ENCODE measurements around the gene GPR85. TPM values are rescaled to one million over a fixed set of nuclear protein-coding genes. Genes with fewer than 3 reads are reported as not detected.
A peak's percentile ranks its signal among the peaks of the same experiment; 100 is the strongest.

The GPR85 gene
- total and polyA plus RNA-seq, 2 experiments from 2014 or later, result 0.31 to 4.9 TPM

- peak overlapping the region; percentile 39 for H2AFZ ChIP-seq
These were observed 741 bp downstream of the GPR85 start for GRCh38 chr7:113085781-113086390.

GRCh38 chr7:113084496-113085172, 2.0 kb downstream of the GPR85 start:
- no peaks in the 10 kb centered on the region for H3K79me2 ChIP-seq
- H3K4me1 ChIP-seq (ENCODE audit: insufficient read depth), result no peaks in the 10 kb centered on the region
- no peak for TF ChIP-seq CTCF (IDR thresholded peaks at IDR 0.05; ENCODE audit: poor library complexity)
- TF ChIP-seq EZH2phosphoT487 (IDR thresholded peaks at IDR 0.05; ENCODE audit: low read depth, severe bottlenecking, unreplicated experiment), result no peak
- TF ChIP-seq EZH2 (IDR thresholded peaks at IDR 0.05; ENCODE audit: borderline replicate concordance), result no peak
- no peaks in the 10 kb centered on the region for H3K9me3 ChIP-seq (ENCODE audit: low read depth)
- H3K9me2 ChIP-seq (replicated peaks; ENCODE audit: insufficient read depth), result no peaks in the 10 kb centered on the region
- no peaks in the 10 kb centered on the region for H4K20me1 ChIP-seq (ENCODE audit: insufficient read depth, poor library complexity, severe bottlenecking)
- no peak overlapping the region for H2AFZ ChIP-seq
- WGBS (ENCODE audit: low lambda C conversion rate, missing lambda C conversion rate), result 85% methylated on average over 4 of the region's 4 CpGs
- DNase-seq (ENCODE audit: low spot score), result no peak
- H3K4me3 ChIP-seq, result no peak overlapping the region
- no peak overlapping the region for H3K27ac ChIP-seq
- no peaks in the 10 kb centered on the region for H3K36me3 ChIP-seq (replicated peaks; ENCODE audit: insufficient read depth, low read depth)
- H3K27me3 ChIP-seq, result peaks cover 7% of the 10 kb centered on the region
- H3K4me2 ChIP-seq, result no peak overlapping the region

More at GRCh38 chr7:113085781-113086390, 741 bp downstream of the GPR85 start:
- H3K4me1 ChIP-seq (ENCODE audit: insufficient read depth), result no peaks in the 10 kb centered on the region
- 52% methylated on average over 16 of the region's 16 CpGs for WGBS (ENCODE audit: low lambda C conversion rate, missing lambda C conversion rate)
- H3K27me3 ChIP-seq, result peaks cover 7% of the 10 kb centered on the region
- H3K4me3 ChIP-seq, result peak overlapping the region; percentile 40
- H3K27ac ChIP-seq, result no peak overlapping the region
- H3K79me2 ChIP-seq, result no peaks in the 10 kb centered on the region
- no peaks in the 10 kb centered on the region for H3K9me3 ChIP-seq (ENCODE audit: low read depth)
- no peak for TF ChIP-seq EZH2phosphoT487 (IDR thresholded peaks at IDR 0.05; ENCODE audit: low read depth, severe bottlenecking, unreplicated experiment)
- TF ChIP-seq EZH2 (IDR thresholded peaks at IDR 0.05; ENCODE audit: borderline replicate concordance), result no peak
- no peak for TF ChIP-seq CTCF (IDR thresholded peaks at IDR 0.05; ENCODE audit: poor library complexity)
- H3K36me3 ChIP-seq (replicated peaks; ENCODE audit: insufficient read depth, low read depth), result no peaks in the 10 kb centered on the region
- no peaks in the 10 kb centered on the region for H4K20me1 ChIP-seq (ENCODE audit: insufficient read depth, poor library complexity, severe bottlenecking)
- H3K9me2 ChIP-seq (replicated peaks; ENCODE audit: insufficient read depth), result no peaks in the 10 kb centered on the region
- H3K4me2 ChIP-seq, result peak overlapping the region; percentile 90
- no peak for DNase-seq (ENCODE audit: low spot score)

GRCh38 chr7:113083816-113084495, 2.7 kb downstream of the GPR85 start:
- Histone ChIP-seq H3K79me2 (no peaks in the 10 kb centered on the region), H4K20me1 (ENCODE audit: insufficient read depth, poor library complexity, severe bottlenecking) (no peaks in the 10 kb centered on the region), H3K9me3 (ENCODE audit: low read depth) (no peaks in the 10 kb centered on the region), H3K27ac (no peak overlapping the region), H3K9me2 (replicated peaks; ENCODE audit: insufficient read depth) (no peaks in the 10 kb centered on the region), H3K4me3 (no peak overlapping the region), H3K36me3 (replicated peaks; ENCODE audit: insufficient read depth, low read depth) (no peaks in the 10 kb centered on the region), H3K4me1 (ENCODE audit: insufficient read depth) (no peaks in the 10 kb centered on the region), H3K4me2 (no peak overlapping the region), H2AFZ (no peak overlapping the region), H3K27me3 (peaks cover 7% of the 10 kb centered on the region)
- TF ChIP-seq EZH2phosphoT487 (IDR thresholded peaks at IDR 0.05; ENCODE audit: low read depth, severe bottlenecking, unreplicated experiment) (no peak), EZH2 (IDR thresholded peaks at IDR 0.05; ENCODE audit: borderline replicate concordance) (no peak), CTCF (IDR thresholded peaks at IDR 0.05; ENCODE audit: poor library complexity) (no peak)
- 87% methylated on average over 10 of the region's 10 CpGs for WGBS (ENCODE audit: low lambda C conversion rate, missing lambda C conversion rate)
- no peak for DNase-seq (ENCODE audit: low spot score)
